CD1c-positive myeloid dendritic cell (primary cell): Measurements from ENCODE around the gene CPXM2.

ENCODE experiments used
- DNase-seq: peaks from one replicate; pipeline ENCODE4 v3.0.0-alpha.2; 2016; ENCODE audit errors: extremely low spot score

The CPXM2 gene

GRCh38 chr10:123891144-123892071, at the start of gene CPXM2:
TSS of gene CPXM2 (minus strand) at chr10:123891807. CDS start at chr10:123891659, 148 bp downstream.
- DNase-seq = no peak

- no peak for DNase-seq
Measured at GRCh38 chr10:123939591-123939990, 48.0 kb upstream of the CPXM2 start.

GRCh38 chr10:123938890-123939289, 47.3 kb upstream of the CPXM2 start:
- DNase-seq = no peak

GRCh38 chr10:123936426-123936825, 44.8 kb upstream of the CPXM2 start:
- no peak for DNase-seq

GRCh38 chr10:123935680-123936079, 44.1 kb upstream of the CPXM2 start:
- no peak for DNase-seq

- DNase-seq = no peak
Measured at GRCh38 chr10:123934846-123935245, 43.2 kb upstream of the CPXM2 start.

GRCh38 chr10:123930340-123931001, 38.9 kb upstream of the CPXM2 start:
- DNase-seq = no peak

- DNase-seq = no peak
Measured at GRCh38 chr10:123929791-123930190, 38.2 kb upstream of the CPXM2 start.

- no peak for DNase-seq
Measured at GRCh38 chr10:123928427-123928826, 36.8 kb upstream of the CPXM2 start.

GRCh38 chr10:123926401-123927264, 35.0 kb upstream of the CPXM2 start:
- DNase-seq = no peak

GRCh38 chr10:123922126-123922525, 30.5 kb upstream of the CPXM2 start:
- no peak for DNase-seq

- DNase-seq = no peak
Measured at GRCh38 chr10:123916775-123917174, 25.2 kb upstream of the CPXM2 start.

- peak; percentile 2 for DNase-seq
Measured at GRCh38 chr10:123913688-123914268, 22.2 kb upstream of the CPXM2 start.

- DNase-seq = no peak
Measured at GRCh38 chr10:123912871-123913270, 21.3 kb upstream of the CPXM2 start.

GRCh38 chr10:123912466-123912865, 20.9 kb upstream of the CPXM2 start:
- DNase-seq = no peak

- no peak for DNase-seq
Measured at GRCh38 chr10:123911866-123912265, 20.3 kb upstream of the CPXM2 start.

- DNase-seq = no peak
Measured at GRCh38 chr10:123909866-123910265, 18.3 kb upstream of the CPXM2 start.

GRCh38 chr10:123909426-123909825, 17.8 kb upstream of the CPXM2 start:
- no peak for DNase-seq

GRCh38 chr10:123908379-123908778, 16.8 kb upstream of the CPXM2 start:
- DNase-seq = no peak

- no peak for DNase-seq
Measured at GRCh38 chr10:123906884-123907652, 15.5 kb upstream of the CPXM2 start.

- DNase-seq = no peak
Measured at GRCh38 chr10:123906296-123906695, 14.7 kb upstream of the CPXM2 start.
